Hepatic stellate cell (primary cell): ENCODE measurements around the gene SLC27A3.
"Not testable (repeated sequence)": the region's sequence is repeated elsewhere in the genome, so short reads cannot be mapped to it uniquely, and the experiment has no call there.

Source experiments
- DNase-seq: peaks from one replicate; pipeline ENCODE4 v3.0.0; 2011; ENCODE audit warnings: low spot score

Gene SLC27A3

DNA sequence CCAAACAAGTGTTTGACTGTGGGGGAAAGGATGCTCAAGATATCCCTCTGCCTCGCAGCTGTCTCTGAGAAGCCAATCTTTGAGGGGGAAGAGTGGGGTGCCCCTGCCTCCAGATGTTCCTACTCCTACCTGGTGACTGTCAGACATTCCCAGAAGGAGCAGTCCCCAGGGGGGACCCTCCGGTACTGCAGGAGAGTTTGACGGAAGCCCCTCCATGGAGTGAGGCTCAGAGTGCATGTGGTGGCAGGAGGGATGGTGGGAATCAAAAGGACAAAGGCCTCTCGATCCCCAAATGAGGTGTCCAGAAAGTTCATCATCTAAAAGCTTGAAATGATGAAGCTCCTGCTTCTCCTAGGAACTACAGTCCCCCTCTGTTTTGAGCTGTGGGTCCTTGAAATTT lies 5.3 kb downstream of the SLC27A3 start:
- DNase-seq: no peak

DNA sequence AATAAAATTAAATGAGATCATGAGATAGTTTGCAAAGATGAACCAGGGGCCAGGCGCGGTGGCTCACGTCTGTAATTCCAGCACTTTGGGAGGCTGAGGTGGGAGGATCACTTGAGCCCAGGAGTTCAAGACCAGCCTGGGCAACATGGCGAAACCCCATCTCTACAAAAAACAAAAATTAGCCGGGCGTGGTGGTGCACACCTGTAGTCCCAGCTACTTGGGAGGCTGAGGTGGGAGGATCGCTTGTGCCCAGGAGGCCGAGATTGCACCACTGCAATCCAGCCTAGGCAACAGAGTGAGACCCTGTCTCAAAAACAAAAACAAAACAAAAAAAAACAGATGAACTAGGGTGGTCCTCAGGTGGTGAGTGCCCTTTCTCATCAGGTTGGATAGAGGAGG lies 7.4 kb downstream of the SLC27A3 start:
- not testable (repeated sequence) for DNase-seq

DNA sequence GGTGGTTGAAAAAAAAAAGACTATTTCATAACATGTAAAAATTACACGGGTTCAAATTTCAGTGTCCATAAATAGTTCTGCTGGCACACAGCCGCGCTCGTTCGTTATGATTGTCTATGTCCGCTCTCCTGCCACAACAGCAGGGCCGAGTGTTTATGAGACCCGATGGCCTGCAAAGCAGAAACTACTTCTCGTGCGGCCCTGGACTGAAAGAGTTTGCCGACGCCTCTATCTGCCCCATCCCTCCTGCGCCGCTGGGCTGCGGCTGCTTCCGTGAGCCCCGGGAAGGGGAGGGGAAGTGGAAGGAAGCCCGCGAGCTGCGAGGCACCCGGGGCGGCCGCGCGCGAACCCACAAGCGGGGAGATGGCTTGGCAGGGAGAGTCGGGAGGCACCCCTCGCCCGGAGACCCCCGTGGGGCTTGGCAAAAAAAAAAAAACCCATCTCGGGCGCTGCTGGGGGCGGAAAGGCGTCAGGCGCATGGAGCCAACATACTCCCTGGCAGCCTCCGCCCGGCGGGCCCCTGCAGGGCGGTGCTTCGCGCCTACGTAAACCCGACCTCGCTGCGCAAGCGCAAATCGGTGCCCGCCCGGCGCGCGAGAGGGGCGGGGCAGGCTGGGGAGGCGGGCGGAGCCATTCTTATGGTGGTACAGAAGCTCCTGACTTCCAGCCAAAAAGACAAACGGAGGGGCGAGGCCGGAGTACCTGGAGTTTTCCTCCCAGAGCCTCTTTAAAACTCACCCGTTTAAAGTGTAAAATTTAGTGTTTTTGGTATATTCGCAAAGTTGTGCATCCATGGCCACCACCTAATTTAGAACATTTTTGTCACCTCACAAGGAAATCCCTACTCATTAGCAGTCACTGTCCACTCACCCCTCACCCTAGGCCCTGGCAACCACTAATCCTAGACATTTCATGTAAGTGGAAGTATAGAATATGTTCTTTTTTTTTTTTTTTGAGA lies 8.3 kb downstream of the SLC27A3 start:
- peak; percentile 99 for DNase-seq

DNA sequence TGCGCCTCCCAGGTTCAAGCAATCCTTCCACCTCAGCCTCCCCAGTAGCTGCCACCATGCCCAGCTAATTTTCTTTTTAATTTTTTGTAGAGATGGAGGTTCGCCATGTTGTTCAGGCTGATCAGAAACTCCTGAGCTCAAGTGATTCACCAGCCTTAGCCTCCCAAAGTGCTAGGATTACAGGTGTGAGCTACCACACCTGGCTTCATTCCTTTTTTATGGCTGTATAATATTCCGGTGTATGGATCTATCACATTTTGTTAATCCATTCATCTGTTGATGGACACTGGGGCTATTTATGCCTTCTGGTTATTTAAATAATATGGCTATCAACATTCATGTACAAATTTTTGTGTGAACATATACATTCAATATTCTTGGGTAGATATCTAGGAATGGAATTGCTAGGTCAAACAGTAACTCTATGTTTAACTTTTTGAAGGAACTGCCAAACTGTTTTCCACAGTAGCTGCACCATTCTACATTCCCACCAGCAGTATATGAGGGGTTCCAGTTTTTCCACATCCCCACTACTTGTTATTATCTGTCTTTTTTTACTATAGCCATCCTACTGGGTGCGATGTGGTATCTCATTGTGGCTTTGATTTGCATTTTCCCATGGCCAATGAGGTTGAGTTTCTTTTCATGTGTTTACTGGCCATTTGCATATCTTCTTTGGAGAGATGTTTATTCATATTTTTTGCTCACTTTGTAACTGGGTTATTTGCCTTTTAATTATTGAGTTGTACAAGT lies 11.0 kb downstream of the SLC27A3 start:
- DNase-seq: no peak

DNA sequence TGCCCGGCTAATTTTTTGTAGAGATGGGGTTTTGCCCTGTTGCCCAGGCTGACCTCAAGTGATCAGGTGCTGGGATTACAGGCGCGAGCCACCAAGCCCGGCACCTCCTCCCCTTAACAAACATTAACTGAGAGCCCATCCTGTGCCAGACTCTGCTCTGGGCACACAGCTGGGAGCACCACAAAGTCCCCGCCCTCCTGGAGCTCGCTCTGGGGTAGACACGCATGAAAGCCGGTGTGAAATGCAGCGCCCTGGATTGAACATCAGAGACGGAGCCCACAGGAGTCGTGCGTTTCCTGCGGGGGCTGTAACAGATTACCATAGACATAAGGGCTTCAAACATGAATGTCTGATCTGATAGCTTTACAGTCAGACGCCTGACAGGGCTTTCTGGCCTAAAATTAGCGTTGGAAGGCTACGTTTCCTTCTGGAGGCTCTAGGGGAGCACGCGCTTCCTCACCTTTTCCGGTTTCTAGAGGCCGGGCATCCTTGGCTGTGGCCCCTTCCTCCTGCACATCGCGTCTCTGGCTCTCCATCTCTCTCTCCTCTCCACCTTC lies 14.3 kb downstream of the SLC27A3 start:
- no peak for DNase-seq

DNA sequence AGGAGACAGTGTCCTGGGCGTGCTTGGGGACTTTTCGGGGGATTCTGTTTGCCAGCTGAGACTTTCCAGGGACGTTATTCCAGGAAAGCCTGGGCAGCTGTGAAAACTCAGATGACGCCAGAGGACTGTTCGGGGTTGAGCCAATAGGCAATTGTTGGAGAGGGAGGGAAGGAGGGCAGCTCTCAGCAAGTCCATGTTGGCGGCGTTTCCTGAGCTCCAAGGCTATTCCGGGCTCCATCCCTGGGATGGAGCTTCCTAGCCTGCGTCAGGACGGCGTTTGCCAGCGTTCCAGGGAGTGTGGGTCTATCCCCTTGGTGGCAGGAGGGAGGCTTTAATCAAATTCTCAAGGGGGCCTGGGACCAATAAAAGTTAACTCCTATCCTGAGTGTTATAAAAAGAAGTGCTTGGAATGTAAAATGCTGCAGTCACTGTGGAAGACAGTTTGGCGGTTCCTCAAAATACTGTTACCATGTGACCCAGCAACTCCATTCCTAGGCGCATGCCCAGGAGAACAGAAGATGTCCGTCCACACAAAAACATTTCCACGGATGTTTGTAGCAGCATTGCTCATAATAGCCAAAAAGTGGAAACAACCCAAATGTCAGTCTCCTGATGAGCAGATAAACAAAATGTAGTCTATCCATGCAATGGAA lies 15.2 kb downstream of the SLC27A3 start:
- DNase-seq: peak; percentile 91

DNA sequence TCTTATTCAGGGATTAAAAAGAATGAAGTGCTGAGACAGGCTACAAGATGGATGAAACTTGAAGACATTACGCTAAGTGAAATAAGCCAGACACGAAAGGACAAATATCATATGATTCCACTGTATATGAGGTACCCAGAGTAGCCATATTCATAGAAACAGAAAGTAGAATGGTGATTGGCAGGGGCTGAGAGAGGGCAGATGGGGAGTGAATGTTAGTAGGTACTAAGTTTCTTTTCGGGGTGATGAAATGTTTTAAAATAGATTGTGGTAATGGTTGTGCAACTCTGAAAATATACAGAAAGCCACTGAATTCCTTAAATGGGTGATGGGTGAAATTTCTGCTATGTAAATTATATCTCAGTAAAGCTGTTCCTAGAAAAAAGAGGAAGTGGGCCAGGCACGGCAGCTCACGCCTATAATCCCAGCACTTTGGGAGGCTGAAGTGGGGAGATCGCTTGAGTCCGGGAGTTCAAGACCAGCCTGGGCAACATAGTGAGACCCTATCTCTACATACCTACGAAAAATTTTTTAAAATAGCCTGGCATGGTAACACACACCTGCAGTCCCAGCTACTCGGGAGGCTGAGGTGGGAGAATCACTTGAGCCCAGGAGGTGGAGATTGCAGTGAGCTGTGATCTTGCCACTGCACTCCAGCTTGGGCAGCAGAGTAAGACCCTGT lies 15.9 kb downstream of the SLC27A3 start:
- peak; percentile 96 for DNase-seq

DNA sequence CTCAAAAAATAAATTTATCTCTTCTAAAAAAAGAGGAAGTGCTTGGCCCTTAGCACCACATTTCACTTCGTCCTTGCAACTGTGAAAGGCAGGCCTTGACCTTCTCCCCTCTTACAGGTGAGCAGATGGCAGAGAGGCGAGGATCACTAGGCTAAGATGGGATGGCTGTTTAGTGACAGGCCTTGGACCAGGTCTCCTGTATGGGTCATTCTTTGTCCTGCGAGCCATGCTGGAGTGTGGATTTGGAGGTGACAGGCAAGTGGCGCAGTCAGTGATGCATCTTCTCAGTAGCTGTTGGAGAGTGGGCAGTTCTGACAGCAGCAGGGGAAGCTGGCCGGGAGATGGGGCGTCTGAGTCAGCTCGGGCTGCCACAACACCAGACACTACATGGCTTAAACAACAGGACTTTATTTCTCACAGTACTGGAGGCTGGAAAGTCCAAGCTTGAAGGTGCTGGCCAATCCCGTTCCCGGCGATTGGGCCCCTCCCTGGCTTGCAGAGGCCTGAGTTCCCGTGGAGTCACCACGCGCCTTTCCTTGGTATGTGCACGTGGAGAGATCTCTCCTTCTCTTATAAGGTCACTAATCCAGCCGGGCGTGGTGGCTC lies 16.5 kb downstream of the SLC27A3 start:
- DNase-seq: peak; percentile 48

DNA sequence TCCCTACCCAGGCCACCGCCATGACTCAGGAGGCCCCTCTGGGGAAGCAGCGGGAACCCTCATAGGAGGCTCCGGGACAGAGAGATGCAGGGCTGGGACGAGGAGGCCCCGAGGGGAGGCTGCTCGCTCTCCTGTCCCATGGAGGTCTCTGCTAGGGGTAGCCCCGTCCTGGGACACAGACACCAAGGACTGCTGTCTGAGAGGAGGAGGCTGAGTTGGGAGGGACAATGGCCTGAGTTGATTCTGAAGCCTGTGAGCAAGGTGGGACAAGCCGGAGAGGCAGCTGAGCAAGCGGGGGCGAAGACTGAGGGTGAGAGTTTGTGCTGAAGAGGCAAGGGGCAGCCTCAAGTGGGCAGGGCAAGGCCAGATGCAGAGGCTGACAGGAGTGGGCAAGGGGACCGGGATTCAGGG lies 17.4 kb downstream of the SLC27A3 start:
- DNase-seq: no peak

DNA sequence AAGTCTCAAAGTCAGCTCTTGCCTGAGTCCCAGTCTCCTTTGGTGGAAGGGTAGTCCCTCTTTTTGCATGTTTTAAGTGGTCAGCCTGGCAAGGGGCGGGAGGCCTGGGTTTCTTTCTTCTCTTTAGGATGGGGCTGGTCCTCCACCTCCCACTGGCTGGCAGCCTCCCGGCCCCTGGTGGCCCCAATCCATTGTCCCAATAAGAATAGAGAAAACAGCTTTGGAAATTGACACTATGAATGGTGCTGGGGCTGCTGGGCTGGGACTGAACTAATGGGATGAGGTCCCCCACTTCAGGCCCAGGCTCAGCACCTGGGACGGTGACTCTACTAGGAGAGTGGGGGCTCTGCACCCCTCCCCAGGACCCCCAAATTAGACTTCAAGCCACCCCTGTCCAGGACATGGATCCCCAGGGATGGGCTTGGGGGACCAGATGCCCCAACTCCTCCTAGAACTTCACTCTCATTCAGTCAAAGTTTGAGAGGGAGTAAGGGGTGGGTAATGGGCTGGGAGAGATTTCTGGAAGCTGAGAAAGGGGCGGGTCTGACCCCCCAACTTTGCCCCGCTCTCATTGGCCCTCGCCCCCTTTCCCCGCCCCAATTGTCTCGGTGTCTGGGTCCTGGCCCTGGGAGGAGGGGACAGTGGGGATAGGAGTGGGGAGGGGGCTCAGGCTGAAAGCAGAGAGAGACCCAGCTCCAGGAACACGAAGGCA lies 18.2 kb downstream of the SLC27A3 start:
- no peak for DNase-seq

DNA sequence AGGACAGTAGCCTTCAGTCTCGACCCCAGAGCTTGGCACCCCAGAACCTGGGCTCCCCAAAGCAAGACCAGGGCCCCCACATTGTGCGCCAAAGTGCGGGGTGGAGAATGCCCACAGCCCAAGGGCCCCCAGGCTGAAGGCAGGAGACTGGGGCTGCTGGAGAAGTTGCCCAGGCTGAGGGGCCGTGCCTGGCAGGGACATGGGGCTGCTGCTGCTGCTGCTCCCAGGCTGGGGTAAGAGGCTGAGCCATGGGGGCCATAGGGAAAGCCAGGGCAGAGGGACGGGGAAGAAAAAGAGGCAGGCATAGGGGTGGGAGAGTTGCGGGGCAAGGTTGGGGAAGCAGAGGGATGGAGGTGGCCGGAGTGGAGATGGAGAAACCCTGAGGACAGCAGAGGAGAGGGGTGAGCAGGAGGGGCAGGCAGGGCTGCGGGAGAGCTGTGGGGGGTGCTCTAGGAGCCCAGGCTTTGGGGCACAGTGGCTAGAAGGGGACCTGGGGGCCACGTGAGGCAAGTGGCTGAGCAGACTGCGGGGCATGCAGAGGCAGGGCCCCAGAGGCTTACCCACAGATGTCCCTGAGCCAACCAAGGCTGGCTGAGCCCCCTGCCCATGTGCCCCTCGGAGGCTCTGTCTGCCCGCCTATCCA lies 18.9 kb downstream of the SLC27A3 start:
- no peak for DNase-seq

DNA sequence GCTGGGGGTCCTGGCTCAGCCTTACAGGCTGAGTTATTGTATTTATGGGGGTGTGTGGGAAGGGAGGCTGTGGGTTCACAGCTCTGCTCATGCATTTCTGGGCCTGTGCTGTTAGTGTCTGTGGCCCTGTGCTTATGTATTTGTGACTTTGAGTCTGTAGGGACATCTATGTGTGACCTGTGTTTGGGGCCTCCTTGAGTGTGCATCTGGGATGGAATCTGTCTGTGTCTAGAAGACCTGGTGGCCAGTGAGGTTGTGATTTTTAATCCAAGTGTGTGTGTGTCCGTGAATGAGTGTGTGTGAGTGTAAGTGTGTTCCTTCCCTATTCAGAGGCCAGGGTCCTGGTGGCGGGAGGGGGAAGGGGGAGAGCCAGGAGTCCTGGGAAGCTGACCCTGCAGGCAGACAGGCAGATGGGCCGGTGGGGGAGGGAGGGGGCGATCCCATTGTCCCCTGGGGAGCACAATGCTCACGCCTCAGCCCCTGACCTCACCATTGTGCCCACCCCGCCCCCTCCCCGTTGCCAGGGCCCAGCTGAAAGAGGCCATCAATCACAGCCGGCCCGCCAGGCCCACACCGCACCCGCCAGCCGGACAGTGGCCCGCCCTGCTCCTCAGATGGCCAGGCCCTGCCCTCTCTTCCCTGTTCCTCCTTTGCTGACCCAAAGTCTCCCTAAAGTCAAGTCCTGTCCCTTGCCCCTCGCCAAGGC lies 19.6 kb downstream of the SLC27A3 start:
- DNase-seq: no peak

DNA sequence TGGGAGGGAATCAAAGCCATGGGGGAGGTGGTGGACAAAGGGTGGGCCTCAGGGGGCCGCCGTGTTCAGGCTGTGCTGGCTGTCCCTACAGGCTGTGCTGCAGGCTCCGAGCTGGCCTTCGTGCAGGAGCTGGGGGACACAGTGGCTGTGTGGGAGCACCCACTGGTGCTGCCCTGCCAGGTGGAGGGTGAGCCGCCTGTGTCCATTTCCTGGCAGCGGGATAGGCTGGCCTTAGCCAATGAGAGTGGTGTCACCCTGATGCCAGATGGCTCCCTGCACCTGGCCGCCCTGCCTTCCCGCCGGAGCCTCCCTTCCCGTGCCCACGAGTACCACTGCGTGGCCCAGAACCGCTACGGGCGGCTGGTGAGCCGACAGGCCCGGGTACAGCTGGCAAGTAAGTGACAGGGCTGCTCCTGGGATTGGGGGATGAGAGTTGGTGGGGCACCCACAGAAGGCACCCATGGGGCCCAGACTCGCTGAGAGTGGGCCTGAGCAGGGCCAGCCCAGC lies 20.2 kb downstream of the SLC27A3 start:
- DNase-seq: no peak

DNA sequence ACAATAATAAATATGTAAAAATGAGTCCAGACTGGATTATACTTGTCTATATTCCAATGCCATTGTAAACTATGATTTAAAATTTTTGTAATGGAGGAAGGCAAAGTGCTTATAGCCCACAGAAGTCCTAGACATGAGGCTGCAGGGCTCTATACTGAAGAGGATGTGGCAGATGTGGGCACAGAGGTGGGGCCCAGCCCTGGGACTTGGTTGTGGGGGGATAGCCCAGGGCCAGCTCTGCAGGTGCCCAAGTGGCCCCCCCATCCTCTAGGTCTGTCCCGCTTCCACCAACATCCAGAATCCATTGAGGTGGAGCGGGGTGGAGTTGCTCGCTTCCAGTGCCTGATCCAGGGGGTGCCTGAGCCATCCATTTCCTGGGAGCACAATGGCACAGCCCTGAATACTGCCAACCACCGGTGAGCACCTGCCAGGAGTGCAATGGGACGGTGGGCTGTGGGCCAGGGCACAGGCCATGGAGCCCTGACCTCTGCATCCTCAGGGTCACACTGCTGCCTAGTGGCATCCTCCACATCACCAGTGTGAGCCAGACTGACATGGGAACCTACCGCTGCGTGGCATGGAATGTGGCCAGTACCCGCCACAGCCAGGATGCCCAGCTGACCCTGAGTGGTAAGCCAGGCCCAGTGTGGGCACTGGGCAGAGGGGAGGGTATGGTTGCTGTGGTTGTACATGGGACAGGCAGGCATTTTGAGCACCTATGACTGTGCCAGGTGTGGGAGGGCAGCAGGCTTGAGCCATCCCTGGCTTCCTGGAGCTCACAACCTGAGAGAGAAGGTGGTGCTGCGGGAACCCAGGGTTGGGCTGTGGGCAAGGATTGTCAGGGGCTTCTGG lies 21.0 kb downstream of the SLC27A3 start:
- DNase-seq: no peak

DNA sequence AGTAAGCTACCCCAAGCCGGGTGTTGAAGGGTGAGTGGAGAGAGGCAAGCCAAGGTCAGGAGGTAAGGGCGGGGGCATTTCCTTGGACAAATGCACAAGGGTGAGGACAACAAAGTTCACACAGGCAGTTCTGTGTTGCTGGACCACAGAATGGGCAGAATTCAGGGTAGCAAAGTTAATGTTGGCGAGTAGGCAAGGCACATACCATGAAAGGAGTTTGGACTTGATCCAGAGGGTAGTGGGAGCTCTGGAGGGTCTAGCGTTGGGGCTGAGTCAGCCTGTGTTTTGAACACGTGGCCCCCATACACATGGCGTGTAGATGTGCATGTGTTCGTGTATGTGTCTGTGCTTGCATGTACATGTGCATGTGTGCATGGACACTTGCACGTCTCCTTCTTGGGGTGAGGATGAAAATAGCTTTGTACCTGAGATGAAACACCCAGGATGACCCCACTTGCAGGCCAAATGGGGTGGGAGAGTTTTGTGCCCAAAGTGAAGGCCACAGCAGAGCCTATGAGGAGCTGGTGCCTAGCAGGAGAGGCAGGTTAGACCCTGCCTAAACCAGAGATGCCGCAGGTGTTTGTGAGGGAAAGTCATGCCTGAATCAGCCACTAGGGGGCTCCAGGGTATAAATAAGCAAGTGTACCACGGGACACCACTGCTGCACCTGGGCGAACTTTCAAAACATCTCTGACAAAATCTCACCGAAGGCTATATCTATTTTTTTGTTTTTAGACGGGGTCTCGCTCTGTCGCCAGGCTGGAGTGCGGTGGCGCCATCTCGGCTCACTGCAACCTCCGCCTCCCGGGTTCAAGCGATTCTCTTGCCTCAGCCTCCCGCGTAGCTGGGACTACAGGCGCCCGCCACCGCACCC lies 21.8 kb downstream of the SLC27A3 start:
- DNase-seq: peak; percentile 69

DNA sequence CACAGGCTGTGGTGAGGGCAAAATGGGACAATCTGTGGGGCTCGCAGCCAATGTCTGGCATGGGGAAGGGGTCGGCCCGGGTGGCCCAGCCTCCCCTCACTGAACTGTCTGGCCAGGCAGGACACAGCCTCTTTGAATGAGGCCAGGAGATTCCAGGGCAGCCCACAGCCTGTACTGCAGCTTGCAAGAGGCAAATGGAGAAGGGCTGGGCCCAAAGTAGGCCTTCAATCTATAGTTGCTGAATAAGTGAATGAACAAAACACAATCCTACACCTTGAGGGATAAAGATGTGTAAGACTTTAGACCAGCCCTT lies 23.2 kb downstream of the SLC27A3 start:
- no peak for DNase-seq

DNA sequence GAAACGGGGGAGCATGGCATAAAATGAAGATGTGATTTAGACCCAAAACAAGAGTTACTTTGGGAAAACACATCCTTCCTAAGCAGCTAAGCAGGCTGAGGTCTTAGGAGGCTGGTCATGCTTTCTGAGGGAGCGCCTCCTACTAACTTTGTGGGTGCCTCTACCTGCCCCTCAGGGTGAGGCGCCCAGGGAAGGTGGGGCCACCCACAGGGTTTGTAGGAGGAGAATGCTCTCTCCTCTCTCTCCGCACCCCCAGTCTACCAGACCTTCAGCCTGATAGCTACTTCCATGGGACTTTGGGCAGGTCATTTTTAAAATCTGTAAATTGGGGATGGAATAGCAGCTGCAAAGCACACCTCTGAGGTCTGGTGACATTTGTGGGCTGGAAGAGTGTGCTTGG lies 23.8 kb downstream of the SLC27A3 start:
- no peak for DNase-seq
